Fibroblast of lung (primary cell): ENCODE measurements around the gene NUDT6. TPM values are rescaled to one million over a fixed set of nuclear protein-coding genes. Genes with fewer than 3 reads are reported as not detected.

Source experiments
- DNase-seq, 2 donors: peaks; one replicate each; pipeline versions ENCODE4 v3.0.0 to v3.0.0-alpha.2; 2010; ENCODE audit warnings: low read depth in 2 of 2
- H2AFZ ChIP-seq: 2 replicates; pipeline ENCODE4 v1.5.1; 2012; ENCODE audit warnings: low read length, control low read depth, inconsistent platforms
- H3K27ac ChIP-seq: 2 replicates; pipeline ENCODE4 v1.5.1; 2011; ENCODE audit warnings: low read length, control low read depth; ENCODE audit not compliant: insufficient read depth
- H3K27me3 ChIP-seq: 2 replicates; pipeline ENCODE4 v1.5.1; 2011; ENCODE audit warnings: mild to moderate bottlenecking, low read length; ENCODE audit not compliant: control insufficient read depth, insufficient read depth
- H3K36me3 ChIP-seq: 2 replicates; pipeline ENCODE4 v1.5.1; 2011; ENCODE audit warnings: low read length; ENCODE audit not compliant: control insufficient read depth, insufficient read depth
- H3K4me1 ChIP-seq: 2 replicates; pipeline ENCODE4 v1.5.1; 2011; ENCODE audit warnings: low read length; ENCODE audit not compliant: control insufficient read depth, insufficient read depth; ENCODE audit errors: extremely low read depth
- H3K4me2 ChIP-seq: 2 replicates; pipeline ENCODE4 v1.5.1; 2011; ENCODE audit warnings: low read length, control low read depth; ENCODE audit not compliant: insufficient read depth; ENCODE audit errors: extremely low read depth
- H3K4me3 ChIP-seq, 4 experiments: fragments of 200-600 bp in 1 of 4; sonication (generic) in 1 of 4; replicated peaks in 1 of 4; 2 replicates each; pipeline ENCODE4 v1.5.1; 2011 to 2016; ENCODE audit warnings: low read length in 4 of 4, low read depth in 3 of 4, mild to moderate bottlenecking in 3 of 4, control low read depth in 2 of 4, inconsistent platforms in 1 of 4, mixed read lengths in 1 of 4; ENCODE audit not compliant: insufficient read depth in 1 of 4; ENCODE audit errors: control extremely low read depth in 1 of 4
- H3K79me2 ChIP-seq: 2 replicates; pipeline ENCODE4 v1.5.1; 2012; ENCODE audit warnings: mild to moderate bottlenecking, low read length, inconsistent platforms; ENCODE audit not compliant: control insufficient read depth, insufficient read depth
- H3K9ac ChIP-seq: 2 replicates; pipeline ENCODE4 v1.5.1; 2011; ENCODE audit warnings: mild to moderate bottlenecking, low read length, control low read depth; ENCODE audit not compliant: insufficient read depth
- H3K9me3 ChIP-seq: 2 replicates; pipeline ENCODE4 v1.5.1; 2012; ENCODE audit warnings: low read depth, low read length; ENCODE audit not compliant: control insufficient read depth, insufficient read depth
- H4K20me1 ChIP-seq: 2 replicates; pipeline ENCODE4 v1.5.1; 2011; ENCODE audit warnings: low read length; ENCODE audit not compliant: control insufficient read depth, insufficient read depth; ENCODE audit errors: extremely low read depth
- CTCF ChIP-seq, 2 donors: IDR thresholded peaks in 1 of 2; conservative IDR thresholded peaks in 1 of 2; 1 replicate in 1 of 2; 2 replicates in 1 of 2; pipeline ENCODE4 v1.5.1; 2011 to 2012; ENCODE audit warnings: low read length in 2 of 2, control low read depth in 1 of 2, inconsistent platforms in 1 of 2, low read depth in 1 of 2, mild to moderate bottlenecking in 1 of 2
- EZH2 ChIP-seq: IDR thresholded peaks from 2 replicates; pipeline ENCODE4 v1.5.1; 2012; ENCODE audit warnings: low read length, control low read depth, mild to moderate bottlenecking; ENCODE audit errors: missing control alignments
- polyA plus RNA-seq, 2 donors: library from polyadenylated mRNA; depleted of rRNA in 1 of 2; stranded (reverse) in 1 of 2; unstranded in 1 of 2; fragments of >200 nt; gene quantifications; 2 replicates each; pipeline ENCODE4 v1.2.1, GENCODE V29; 2011 to 2012; ENCODE audit warnings: missing spikeins in 1 of 2
- total RNA-seq: library from RNA; depleted of rRNA; stranded (reverse); fragments of >200 nt; gene quantifications from 2 replicates; pipeline ENCODE4 v1.2.1, GENCODE V29; 2014

NUDT6 gene
- total and polyA plus RNA-seq, 2 donors (not counting 1 experiment from before 2014, with no cell fraction given), result 5.0 to 8.6 TPM

GRCh38 chr4:122960611-122961000, 38.2 kb upstream of the NUDT6 start:
- H3K27ac ChIP-seq, result no peak overlapping the region
- H4K20me1 ChIP-seq, result no peaks in the 10 kb centered on the region
- no peak overlapping the region for H3K4me3 ChIP-seq
- H2AFZ ChIP-seq, result no peak overlapping the region
- H3K27me3 ChIP-seq, result no peaks in the 10 kb centered on the region
- TF ChIP-seq EZH2, result no peak
- no peak for TF ChIP-seq CTCF (conservative IDR thresholded peaks at IDR 0.05 in 1 of 2, IDR thresholded peaks at IDR 0.05 in 1 of 2; ENCODE audit: low read depth in 1 of 2, low read length in 2 of 2)
- no peaks in the 10 kb centered on the region for H3K79me2 ChIP-seq
- H3K4me1 ChIP-seq, result no peaks in the 10 kb centered on the region
- H3K36me3 ChIP-seq, result no peaks in the 10 kb centered on the region
- no peak for DNase-seq
- H3K9ac ChIP-seq, result no peak overlapping the region
- no peak overlapping the region for H3K4me2 ChIP-seq
- no peaks in the 10 kb centered on the region for H3K9me3 ChIP-seq

- TF ChIP-seq EZH2, result no peak
- no peak for TF ChIP-seq CTCF (conservative IDR thresholded peaks at IDR 0.05 in 1 of 2, IDR thresholded peaks at IDR 0.05 in 1 of 2; ENCODE audit: low read depth in 1 of 2, low read length in 2 of 2)
- H2AFZ ChIP-seq, result no peak overlapping the region
- no peaks in the 10 kb centered on the region for H3K79me2 ChIP-seq
- no peak overlapping the region for H3K4me3 ChIP-seq
- no peaks in the 10 kb centered on the region for H3K36me3 ChIP-seq
- no peaks in the 10 kb centered on the region for H3K4me1 ChIP-seq
- H3K27me3 ChIP-seq, result no peaks in the 10 kb centered on the region
- H3K9ac ChIP-seq, result no peak overlapping the region
- no peak overlapping the region for H3K4me2 ChIP-seq
- DNase-seq, result peak in 1 of 2 donors; percentile 60
- H3K27ac ChIP-seq, result no peak overlapping the region
- H4K20me1 ChIP-seq, result no peaks in the 10 kb centered on the region
- no peaks in the 10 kb centered on the region for H3K9me3 ChIP-seq
Measured at GRCh38 chr4:122959981-122960610, 37.7 kb upstream of the NUDT6 start.

- Histone ChIP-seq H3K4me3 (no peak overlapping the region), H3K27ac (no peak overlapping the region), H2AFZ (no peak overlapping the region), H3K79me2 (no peaks in the 10 kb centered on the region), H3K36me3 (no peaks in the 10 kb centered on the region), H3K4me1 (no peaks in the 10 kb centered on the region), H3K9me3 (no peaks in the 10 kb centered on the region), H3K9ac (no peak overlapping the region), H3K27me3 (no peaks in the 10 kb centered on the region), H3K4me2 (no peak overlapping the region), H4K20me1 (no peaks in the 10 kb centered on the region)
- TF ChIP-seq CTCF (conservative IDR thresholded peaks at IDR 0.05 in 1 of 2, IDR thresholded peaks at IDR 0.05 in 1 of 2; ENCODE audit: low read depth in 1 of 2, low read length in 2 of 2) (no peak), EZH2 (no peak)
- DNase-seq, result no peak
Measured at GRCh38 chr4:122959441-122959840, 37.0 kb upstream of the NUDT6 start.
